Measurements from ENCODE around the gene L3MBTL4.

The L3MBTL4 gene

DNA sequence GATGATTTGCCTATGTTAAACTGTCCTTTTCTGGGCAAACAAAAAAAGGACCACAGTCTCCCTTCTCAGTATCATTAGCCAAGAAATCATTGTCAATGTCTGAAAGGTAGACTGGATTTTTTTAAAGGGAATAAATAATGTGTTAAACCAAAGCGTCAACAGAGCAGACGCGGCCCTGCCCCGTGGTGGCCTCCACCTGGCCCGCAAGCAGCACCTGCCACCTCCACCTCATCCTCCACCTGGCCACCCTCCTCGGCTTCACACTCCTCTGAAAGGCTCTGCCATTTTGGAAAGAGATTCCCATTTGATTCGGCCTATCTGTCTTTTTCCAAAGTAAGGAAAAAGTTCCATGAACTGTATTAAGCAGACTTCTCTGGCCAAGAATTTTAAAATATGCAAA is 451.4 kb downstream of the L3MBTL4 start:
- Histone ChIP-seq H3K4me1 (ENCODE audit: control insufficient read depth, insufficient read depth, low read length) (peaks cover 3% of the 10 kb centered on the region), H3K36me3 (ENCODE audit: control insufficient read depth, insufficient read depth, low read length) (no peaks in the 10 kb centered on the region), H3K27me3 (ENCODE audit: control insufficient read depth, insufficient read depth, low read length) (no peaks in the 10 kb centered on the region), H3K9ac (ENCODE audit: low read depth, low read length) (no peak overlapping the region), H3K9me3 (ENCODE audit: control insufficient read depth, insufficient read depth, low read length) (no peaks in the 10 kb centered on the region), H3K4me3 (ENCODE audit: low read depth, low read length) (no peak overlapping the region)

DNA sequence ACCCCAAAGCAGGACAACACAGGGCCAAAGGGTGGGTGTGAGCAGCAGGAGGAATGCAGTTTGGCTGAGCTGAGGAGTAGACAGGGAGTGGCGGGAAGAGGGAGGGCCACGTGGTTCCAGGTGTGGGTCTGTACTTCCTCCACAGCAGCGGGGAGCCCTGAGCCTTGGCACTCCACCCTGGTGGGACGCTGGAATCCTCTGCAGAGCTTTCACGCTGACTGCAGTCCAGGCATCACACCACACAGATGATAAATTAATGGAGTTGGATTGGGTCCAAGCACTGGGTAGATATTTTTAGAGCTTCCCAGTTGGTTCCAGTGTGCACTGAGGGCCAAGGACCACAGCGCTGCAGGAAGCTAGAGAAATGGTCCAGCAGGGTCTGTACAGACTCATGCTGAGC is 452.3 kb downstream of the L3MBTL4 start:
- H3K9ac ChIP-seq (ENCODE audit: low read depth, low read length) = no peak overlapping the region
- H3K4me3 ChIP-seq (ENCODE audit: low read depth, low read length) = no peak overlapping the region
- peaks cover 3% of the 10 kb centered on the region for H3K4me1 ChIP-seq (ENCODE audit: control insufficient read depth, insufficient read depth, low read length)
- H3K36me3 ChIP-seq (ENCODE audit: control insufficient read depth, insufficient read depth, low read length) = no peaks in the 10 kb centered on the region
- no peaks in the 10 kb centered on the region for H3K9me3 ChIP-seq (ENCODE audit: control insufficient read depth, insufficient read depth, low read length)
- H3K27me3 ChIP-seq (ENCODE audit: control insufficient read depth, insufficient read depth, low read length) = no peaks in the 10 kb centered on the region

DNA sequence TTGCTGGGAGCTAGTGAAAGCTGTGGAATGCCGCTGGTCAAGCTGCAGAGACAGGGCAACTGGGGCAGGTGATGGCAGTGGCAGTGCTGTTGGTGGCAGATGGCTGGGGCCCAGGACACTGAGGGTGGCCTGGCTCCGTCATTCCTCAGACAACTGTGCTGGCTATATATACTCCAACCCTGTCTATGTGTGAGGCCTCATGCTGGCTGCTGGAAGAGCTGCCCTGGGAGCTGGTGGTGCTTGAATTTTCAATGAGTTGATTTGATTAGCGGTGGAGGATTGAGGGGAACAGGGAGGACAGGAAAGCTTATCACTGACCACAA is 452.9 kb downstream of the L3MBTL4 start:
- no peaks in the 10 kb centered on the region for H3K27me3 ChIP-seq (ENCODE audit: control insufficient read depth, insufficient read depth, low read length)
- no peak overlapping the region for H3K9ac ChIP-seq (ENCODE audit: low read depth, low read length)
- peaks cover 3% of the 10 kb centered on the region for H3K4me1 ChIP-seq (ENCODE audit: control insufficient read depth, insufficient read depth, low read length)
- H3K4me3 ChIP-seq (ENCODE audit: low read depth, low read length) = no peak overlapping the region
- H3K36me3 ChIP-seq (ENCODE audit: control insufficient read depth, insufficient read depth, low read length) = no peaks in the 10 kb centered on the region
- no peaks in the 10 kb centered on the region for H3K9me3 ChIP-seq (ENCODE audit: control insufficient read depth, insufficient read depth, low read length)

DNA sequence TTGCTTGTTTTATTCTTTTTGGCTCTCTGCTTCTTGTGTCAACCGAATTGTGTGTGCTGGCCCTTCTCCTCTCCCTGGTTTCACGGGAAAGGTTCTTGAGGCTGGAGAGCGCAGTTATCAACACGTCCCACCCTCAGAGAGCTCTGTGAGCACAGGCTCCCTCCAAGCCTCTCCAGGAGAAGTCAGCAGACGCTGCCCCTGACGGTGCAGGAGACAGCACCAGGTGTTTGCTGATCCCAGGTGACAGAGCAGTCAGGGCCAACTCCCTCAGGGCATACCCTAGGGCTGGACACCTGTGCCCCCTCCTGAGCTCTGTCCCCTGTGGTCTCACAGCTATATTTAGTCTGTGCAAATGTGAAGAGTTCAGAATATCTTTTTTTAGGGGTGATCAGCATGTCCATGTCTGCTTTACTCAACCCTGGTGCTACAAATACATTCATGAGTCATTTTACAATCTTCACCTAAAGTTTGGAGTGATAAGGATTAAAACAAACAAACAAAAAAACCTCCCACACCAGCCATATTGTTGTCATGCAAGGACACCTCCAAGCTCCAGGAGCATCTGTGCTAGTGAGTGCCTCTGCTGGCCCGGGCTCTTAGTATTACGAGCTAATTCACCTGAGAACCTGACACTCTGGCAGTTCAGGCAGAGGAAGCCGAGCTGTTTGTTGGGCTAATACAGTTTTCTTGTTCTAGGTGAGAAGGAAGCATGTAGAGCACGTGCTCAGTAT is 453.4 kb downstream of the L3MBTL4 start:
- H3K36me3 ChIP-seq (ENCODE audit: control insufficient read depth, insufficient read depth, low read length) = no peaks in the 10 kb centered on the region
- no peak overlapping the region for H3K4me3 ChIP-seq (ENCODE audit: low read depth, low read length)
- H3K4me1 ChIP-seq (ENCODE audit: control insufficient read depth, insufficient read depth, low read length) = peaks cover 3% of the 10 kb centered on the region
- no peak overlapping the region for H3K9ac ChIP-seq (ENCODE audit: low read depth, low read length)
- H3K9me3 ChIP-seq (ENCODE audit: control insufficient read depth, insufficient read depth, low read length) = no peaks in the 10 kb centered on the region
- no peaks in the 10 kb centered on the region for H3K27me3 ChIP-seq (ENCODE audit: control insufficient read depth, insufficient read depth, low read length)

DNA sequence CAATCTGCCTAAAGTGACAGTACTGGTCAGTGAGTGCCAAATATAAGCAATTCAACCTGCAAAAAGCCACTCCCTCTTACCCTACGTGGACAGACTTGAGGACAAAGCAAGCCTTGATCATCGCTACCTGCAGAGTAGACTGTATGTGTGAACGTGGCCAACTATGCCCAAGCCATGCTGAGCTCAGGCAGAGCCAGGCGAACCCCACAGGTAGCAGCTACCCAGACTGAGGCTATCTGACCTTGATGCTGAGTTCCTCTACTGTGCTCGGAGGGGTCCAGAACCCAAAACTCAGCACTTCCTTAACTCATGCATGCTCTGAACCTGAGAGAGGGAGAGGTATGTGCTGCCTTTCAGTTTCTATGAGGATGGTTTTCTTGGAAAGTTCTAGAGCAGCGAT is 455.9 kb downstream of the L3MBTL4 start:
- no peak overlapping the region for H3K9ac ChIP-seq (ENCODE audit: low read depth, low read length)
- no peak overlapping the region for H3K4me3 ChIP-seq (ENCODE audit: low read depth, low read length)
- H3K4me1 ChIP-seq (ENCODE audit: control insufficient read depth, insufficient read depth, low read length) = peaks cover 3% of the 10 kb centered on the region
- no peaks in the 10 kb centered on the region for H3K27me3 ChIP-seq (ENCODE audit: control insufficient read depth, insufficient read depth, low read length)
- H3K9me3 ChIP-seq (ENCODE audit: control insufficient read depth, insufficient read depth, low read length) = no peaks in the 10 kb centered on the region
- no peaks in the 10 kb centered on the region for H3K36me3 ChIP-seq (ENCODE audit: control insufficient read depth, insufficient read depth, low read length)

DNA sequence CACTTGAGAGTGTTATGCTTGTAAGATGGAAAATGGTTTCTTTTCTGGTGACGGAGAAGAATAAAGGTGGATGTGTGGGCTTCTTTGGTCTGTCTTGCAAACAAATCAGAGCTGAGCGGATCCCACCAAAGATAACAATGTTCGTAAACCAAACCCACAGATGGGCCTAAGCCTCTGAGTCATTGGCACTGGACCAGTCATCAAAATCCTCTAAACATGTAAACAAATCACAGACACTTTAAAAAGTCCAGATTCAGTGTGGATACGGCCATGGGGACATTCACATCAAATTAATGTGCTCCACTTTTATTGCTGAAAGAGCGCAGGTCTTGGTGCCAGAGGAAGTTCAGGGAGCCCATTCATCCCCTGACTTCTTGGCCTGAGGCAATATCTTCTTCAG is 458.9 kb downstream of the L3MBTL4 start:
- Histone ChIP-seq H3K9me3 (ENCODE audit: control insufficient read depth, insufficient read depth, low read length) (no peaks in the 10 kb centered on the region), H3K36me3 (ENCODE audit: control insufficient read depth, insufficient read depth, low read length) (no peaks in the 10 kb centered on the region), H3K9ac (ENCODE audit: low read depth, low read length) (no peak overlapping the region), H3K4me1 (ENCODE audit: control insufficient read depth, insufficient read depth, low read length) (no peaks in the 10 kb centered on the region), H3K27me3 (ENCODE audit: control insufficient read depth, insufficient read depth, low read length) (no peaks in the 10 kb centered on the region), H3K4me3 (ENCODE audit: low read depth, low read length) (no peak overlapping the region)

DNA sequence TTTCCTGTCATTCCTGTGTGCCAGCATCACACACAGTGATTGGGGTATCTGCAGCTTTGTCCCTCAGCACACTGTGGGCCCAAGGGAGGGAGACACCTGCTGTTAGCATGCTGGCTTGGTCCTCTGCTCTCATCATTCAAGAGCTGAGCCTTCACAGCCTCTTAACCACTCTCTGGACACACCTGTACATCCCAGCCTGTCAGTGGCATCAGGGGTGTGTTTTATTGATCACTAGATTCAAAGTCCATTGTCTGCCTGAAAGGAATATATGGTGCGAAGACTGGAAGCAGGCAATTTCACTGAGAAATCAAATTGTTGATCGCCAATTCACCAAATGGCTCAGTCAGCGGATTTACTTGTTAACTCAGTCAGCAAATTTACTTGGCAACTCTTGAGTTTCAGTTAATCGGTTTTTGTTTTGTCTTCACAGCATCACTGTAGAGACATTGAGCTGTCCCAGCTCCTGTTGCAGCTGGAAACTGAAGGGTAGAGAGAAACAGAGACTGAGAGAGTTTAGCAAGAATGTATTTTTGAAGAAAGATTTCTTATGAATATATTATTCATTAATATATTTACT is 463.1 kb downstream of the L3MBTL4 start:
- Histone ChIP-seq H3K4me1 (ENCODE audit: control insufficient read depth, insufficient read depth, low read length) (no peaks in the 10 kb centered on the region), H3K27me3 (ENCODE audit: control insufficient read depth, insufficient read depth, low read length) (no peaks in the 10 kb centered on the region), H3K4me3 (ENCODE audit: low read depth, low read length) (no peak overlapping the region), H3K36me3 (ENCODE audit: control insufficient read depth, insufficient read depth, low read length) (no peaks in the 10 kb centered on the region), H3K9ac (ENCODE audit: low read depth, low read length) (no peak overlapping the region), H3K9me3 (ENCODE audit: control insufficient read depth, insufficient read depth, low read length) (no peaks in the 10 kb centered on the region)

DNA sequence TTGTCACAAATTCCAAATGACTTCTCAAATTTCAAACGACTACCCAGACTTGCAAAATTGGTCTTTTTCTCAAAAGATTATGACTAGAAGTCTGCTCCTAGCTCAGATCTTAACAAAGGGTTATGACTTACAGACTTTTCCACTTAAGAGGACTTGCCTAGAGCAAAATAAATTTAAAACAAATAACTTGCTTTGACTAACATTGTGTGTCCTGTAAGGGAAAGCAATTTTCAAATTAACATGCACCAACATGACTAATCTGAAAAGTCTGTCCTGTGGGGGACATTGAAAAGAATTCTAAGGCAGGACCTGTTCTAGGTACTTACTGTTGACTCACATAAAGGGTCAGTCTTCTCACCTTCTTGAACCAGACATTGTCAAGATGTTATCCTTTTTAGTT is 465.9 kb downstream of the L3MBTL4 start:
- no peaks in the 10 kb centered on the region for H3K27me3 ChIP-seq (ENCODE audit: control insufficient read depth, insufficient read depth, low read length)
- no peaks in the 10 kb centered on the region for H3K36me3 ChIP-seq (ENCODE audit: control insufficient read depth, insufficient read depth, low read length)
- H3K4me1 ChIP-seq (ENCODE audit: control insufficient read depth, insufficient read depth, low read length) = no peaks in the 10 kb centered on the region
- H3K9me3 ChIP-seq (ENCODE audit: control insufficient read depth, insufficient read depth, low read length) = no peaks in the 10 kb centered on the region
- H3K4me3 ChIP-seq (ENCODE audit: low read depth, low read length) = no peak overlapping the region
- no peak overlapping the region for H3K9ac ChIP-seq (ENCODE audit: low read depth, low read length)

DNA sequence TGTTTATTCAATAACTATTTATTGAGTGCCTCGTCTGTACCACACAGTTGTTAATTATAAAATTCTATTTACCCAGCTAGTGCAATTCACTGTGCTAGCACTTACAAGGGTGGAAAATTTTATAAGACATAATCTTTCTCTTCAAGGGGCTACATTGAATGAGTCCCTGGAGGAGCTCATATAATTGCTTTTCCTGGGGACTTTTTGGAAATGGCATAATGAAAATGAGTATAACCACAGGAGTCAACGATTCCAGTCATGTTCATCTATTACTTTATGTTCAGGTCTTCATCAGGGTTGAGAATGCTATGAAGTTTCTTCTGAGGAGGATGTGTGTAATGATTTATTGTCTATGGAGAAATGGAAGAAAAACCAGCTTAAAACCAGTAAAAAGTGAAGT is 466.5 kb downstream of the L3MBTL4 start:
- Histone ChIP-seq H3K36me3 (ENCODE audit: control insufficient read depth, insufficient read depth, low read length) (no peaks in the 10 kb centered on the region), H3K27me3 (ENCODE audit: control insufficient read depth, insufficient read depth, low read length) (no peaks in the 10 kb centered on the region), H3K9ac (ENCODE audit: low read depth, low read length) (no peak overlapping the region), H3K9me3 (ENCODE audit: control insufficient read depth, insufficient read depth, low read length) (no peaks in the 10 kb centered on the region), H3K4me1 (ENCODE audit: control insufficient read depth, insufficient read depth, low read length) (no peaks in the 10 kb centered on the region), H3K4me3 (ENCODE audit: low read depth, low read length) (no peak overlapping the region)

DNA sequence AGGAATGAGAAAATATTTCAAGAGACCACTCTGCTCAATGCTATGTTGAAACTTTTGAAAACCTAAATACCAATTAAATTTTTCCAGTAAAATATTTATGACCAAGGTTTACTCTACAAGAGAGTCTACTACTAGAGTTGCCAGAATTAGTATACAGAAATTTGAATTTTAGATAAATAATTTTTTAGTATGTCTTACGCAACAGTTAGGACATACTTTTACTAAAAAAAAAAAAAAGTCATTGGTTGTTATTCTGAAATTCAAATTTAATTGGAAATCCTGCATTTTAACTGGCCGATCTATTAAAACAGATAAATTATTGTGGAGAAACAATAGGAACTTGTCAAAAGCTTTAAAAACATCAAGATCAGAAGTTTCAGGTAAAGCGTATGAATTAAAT is 470.3 kb downstream of the L3MBTL4 start:
- H3K27me3 ChIP-seq (ENCODE audit: control insufficient read depth, insufficient read depth, low read length) = no peaks in the 10 kb centered on the region
- H3K4me3 ChIP-seq (ENCODE audit: low read depth, low read length) = no peak overlapping the region
- H3K36me3 ChIP-seq (ENCODE audit: control insufficient read depth, insufficient read depth, low read length) = no peaks in the 10 kb centered on the region

DNA sequence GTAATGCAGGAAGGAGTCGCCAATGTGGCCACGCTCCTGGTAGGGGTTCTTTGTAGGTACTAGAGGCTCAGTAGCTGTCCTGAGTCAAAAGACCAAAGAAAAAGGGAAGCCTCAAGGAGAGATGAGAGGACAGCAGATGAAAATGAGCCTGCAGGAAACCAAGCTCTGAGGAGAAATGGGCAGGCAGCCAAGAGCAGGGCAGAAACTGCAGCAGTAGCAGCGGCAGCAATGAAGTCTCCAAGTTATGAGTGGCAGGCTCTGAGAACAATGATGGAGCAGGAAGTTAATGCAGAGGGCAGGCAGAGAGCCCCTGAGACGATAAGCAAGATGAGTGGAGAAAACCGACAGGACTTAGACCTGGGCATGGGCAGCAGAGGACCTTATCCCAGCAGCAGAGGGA is 471.2 kb downstream of the L3MBTL4 start:
- H3K4me1 ChIP-seq (ENCODE audit: control insufficient read depth, insufficient read depth, low read length) = peaks cover 9% of the 10 kb centered on the region
- H3K4me3 ChIP-seq (ENCODE audit: low read depth, low read length) = no peak overlapping the region
- no peaks in the 10 kb centered on the region for H3K36me3 ChIP-seq (ENCODE audit: control insufficient read depth, insufficient read depth, low read length)
- no peaks in the 10 kb centered on the region for H3K27me3 ChIP-seq (ENCODE audit: control insufficient read depth, insufficient read depth, low read length)
- no peak overlapping the region for H3K9ac ChIP-seq (ENCODE audit: low read depth, low read length)
- H3K9me3 ChIP-seq (ENCODE audit: control insufficient read depth, insufficient read depth, low read length) = no peaks in the 10 kb centered on the region

More for the DNA sequence above, 470.3 kb downstream of the L3MBTL4 start:
- Histone ChIP-seq H3K9me3 (ENCODE audit: control insufficient read depth, insufficient read depth, low read length) (no peaks in the 10 kb centered on the region), H3K4me1 (ENCODE audit: control insufficient read depth, insufficient read depth, low read length) (peaks cover 9% of the 10 kb centered on the region), H3K9ac (ENCODE audit: low read depth, low read length) (no peak overlapping the region)

DNA sequence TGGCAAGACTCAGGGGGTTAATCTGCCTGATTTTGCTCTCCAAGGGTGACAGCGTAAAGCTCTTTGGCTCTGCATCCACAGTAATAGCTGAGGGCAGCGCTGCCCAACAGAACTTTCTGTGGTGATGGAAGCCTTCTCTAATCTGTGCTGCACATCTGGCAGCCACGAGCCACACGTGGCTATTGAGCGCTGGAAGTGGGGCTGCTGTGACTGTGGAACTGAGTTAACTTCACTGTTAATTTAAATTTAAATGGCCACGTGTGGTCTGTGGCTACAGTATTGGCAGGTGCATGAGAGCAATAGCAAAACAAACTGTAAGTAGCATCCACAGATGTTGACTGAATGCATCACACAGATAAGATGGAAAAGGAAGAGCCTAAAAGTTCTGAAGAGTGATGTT is 472.1 kb downstream of the L3MBTL4 start:
- peaks cover 9% of the 10 kb centered on the region for H3K4me1 ChIP-seq (ENCODE audit: control insufficient read depth, insufficient read depth, low read length)
- H3K4me3 ChIP-seq (ENCODE audit: low read depth, low read length) = no peak overlapping the region
- H3K9me3 ChIP-seq (ENCODE audit: control insufficient read depth, insufficient read depth, low read length) = no peaks in the 10 kb centered on the region
- no peak overlapping the region for H3K9ac ChIP-seq (ENCODE audit: low read depth, low read length)
- H3K27me3 ChIP-seq (ENCODE audit: control insufficient read depth, insufficient read depth, low read length) = no peaks in the 10 kb centered on the region
- no peaks in the 10 kb centered on the region for H3K36me3 ChIP-seq (ENCODE audit: control insufficient read depth, insufficient read depth, low read length)
